GM18505 (cell line): ENCODE results near the gene KIF26B.

ENCODE experiments used
- ATAC-seq: cut with Tn5 transposase; IDR thresholded peaks from one replicate; pipeline ENCODE4 v1.9.1; 2021; ENCODE audit not compliant: unreplicated experiment
- POLR2A ChIP-seq: IDR thresholded peaks from 4 replicates; pipeline ENCODE4 v1.6.1; 2011; ENCODE audit warnings: borderline replicate concordance; ENCODE audit not compliant: insufficient read depth, insufficient read length; ENCODE audit errors: extremely low read depth

KIF26B gene

DNA sequence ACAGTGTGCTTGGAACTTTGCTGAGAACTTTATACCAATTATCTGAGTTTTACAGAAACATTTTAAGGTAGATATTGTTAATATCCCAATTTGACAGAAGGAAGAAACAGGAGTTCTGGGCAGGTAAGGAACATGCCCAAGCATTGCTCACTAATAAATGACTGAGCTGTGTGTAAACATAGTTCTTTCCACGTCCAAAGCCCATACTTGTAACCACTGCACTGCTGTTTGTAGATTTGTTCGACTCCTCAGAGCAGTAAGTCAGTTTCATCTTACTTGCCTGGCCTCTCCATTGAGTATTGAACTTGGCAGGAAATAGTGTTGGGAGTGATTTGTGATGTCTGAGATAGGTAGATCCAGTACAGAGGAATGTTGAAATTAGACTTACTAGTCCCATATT is 335.1 kb downstream of the KIF26B start:
- no peak for TF ChIP-seq POLR2A

DNA sequence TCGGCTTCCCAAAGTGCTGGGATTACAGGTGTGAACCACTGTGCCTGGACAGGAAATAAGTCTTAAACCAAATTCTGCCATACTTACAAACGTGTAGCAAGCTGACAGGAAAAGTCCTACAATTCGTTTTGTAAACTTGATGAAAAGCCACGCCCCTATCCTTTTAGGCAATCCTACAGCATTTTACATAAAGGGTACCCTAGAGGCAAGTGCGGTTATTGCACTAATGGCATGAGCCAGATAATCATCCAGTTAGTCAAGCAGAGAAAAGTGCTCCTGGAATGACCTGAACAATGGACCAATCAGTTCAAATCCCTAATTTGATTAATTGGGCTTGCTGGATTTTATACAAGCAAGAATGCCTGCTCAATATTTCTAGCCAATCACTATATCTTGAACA is 338.2 kb downstream of the KIF26B start:
- no peak for TF ChIP-seq POLR2A
- ATAC-seq, result no peak

More for the DNA sequence above, 335.1 kb downstream of the KIF26B start:
- no peak for ATAC-seq

DNA sequence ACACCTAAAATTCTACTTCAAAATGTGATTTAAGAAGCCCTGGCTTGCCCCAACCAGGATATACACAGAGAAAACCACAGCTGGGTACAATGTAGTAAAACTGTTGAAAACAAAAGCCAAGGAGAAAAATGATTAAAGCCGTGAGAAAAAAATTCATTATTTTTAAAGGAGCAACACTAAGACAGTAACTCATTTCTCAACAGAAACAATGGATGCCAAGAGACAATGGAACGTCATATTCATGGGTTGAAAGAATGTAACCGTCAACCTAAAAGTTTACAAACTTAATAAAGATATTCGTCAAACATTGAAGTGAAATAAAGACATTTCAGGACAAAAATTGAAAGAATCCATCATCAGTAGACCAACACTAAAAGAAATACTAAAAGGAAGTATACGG is 340.9 kb downstream of the KIF26B start:
- no peak for TF ChIP-seq POLR2A
- ATAC-seq, result no peak

DNA sequence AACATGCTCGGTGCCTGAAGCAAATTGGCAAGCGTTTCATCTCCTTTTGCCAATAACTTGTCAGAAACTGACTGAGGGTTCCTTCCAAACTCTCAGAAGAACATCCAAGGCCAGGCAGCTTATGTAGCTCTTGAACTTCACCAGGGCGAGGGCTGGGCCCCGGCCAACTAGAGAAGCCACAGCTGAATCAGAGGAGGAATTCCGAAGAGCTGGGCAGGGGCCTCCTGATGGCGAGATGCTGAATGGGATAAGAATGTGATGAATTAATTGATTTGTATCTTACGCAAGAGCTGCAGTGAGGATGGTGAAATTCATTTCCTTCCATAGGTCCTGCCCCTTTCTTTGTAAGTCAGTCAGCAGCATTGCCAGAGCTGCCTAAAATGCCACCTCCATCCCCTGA is 345.8 kb downstream of the KIF26B start:
- no peak for TF ChIP-seq POLR2A
- no peak for ATAC-seq

DNA sequence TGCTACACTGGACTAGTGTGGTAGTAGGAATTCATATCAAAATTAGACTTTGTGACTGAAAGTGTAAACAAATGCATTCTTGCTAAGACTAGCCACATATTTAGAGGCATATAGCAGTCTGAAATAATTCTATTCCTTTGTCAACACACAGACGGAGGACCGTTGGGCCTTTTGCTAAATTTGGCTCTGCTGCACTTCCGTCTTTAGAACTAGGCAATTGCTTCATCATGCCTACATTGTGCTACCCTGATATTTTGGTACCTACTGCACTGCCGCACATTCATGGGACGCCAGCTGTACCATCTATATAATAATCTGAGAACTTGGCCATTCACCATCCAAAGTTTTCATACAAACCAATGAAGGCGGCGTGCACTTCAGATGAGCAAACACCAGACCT is 346.8 kb downstream of the KIF26B start:
- no peak for TF ChIP-seq POLR2A
- ATAC-seq, result no peak

DNA sequence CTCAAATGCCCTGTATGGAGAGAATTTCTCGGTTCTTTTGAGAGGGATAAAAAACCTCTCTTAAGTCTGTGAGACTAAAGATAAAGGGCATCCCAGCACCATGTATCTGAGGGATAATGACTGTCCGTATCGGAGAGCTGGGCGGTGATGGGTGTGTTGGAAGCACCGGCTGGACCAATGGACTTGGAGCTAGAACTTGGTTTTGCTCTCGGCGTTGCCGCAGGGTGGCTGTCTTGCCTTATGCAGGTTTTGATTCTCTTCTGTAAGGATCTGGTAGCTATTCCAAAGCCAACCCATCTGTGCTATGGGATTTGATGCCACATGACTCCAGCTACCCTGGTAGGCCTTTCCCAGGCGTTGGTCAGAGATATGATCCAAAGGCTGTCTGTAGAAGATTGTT is 348.8 kb downstream of the KIF26B start:
- ATAC-seq, result no peak
- no peak for TF ChIP-seq POLR2A

DNA sequence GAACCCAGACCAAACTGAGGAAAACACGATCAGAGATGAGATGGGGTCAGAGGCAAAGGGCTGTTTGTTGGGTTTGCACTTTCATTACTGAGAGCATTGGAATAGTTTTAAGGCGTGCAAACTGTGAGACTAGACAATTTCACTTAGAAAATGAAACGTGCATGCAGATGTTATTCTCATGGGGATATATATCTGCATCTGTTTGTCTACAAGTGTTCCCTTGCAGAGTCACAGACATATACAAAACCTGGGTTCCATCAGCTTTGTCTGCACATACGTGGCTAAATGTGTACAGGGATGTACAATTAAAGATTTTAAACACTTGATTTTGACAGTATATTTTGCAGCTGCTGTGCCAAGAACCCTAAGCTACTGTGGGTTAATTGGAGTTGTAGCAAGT is 355.4 kb downstream of the KIF26B start:
- TF ChIP-seq POLR2A, result no peak
- ATAC-seq, result no peak

DNA sequence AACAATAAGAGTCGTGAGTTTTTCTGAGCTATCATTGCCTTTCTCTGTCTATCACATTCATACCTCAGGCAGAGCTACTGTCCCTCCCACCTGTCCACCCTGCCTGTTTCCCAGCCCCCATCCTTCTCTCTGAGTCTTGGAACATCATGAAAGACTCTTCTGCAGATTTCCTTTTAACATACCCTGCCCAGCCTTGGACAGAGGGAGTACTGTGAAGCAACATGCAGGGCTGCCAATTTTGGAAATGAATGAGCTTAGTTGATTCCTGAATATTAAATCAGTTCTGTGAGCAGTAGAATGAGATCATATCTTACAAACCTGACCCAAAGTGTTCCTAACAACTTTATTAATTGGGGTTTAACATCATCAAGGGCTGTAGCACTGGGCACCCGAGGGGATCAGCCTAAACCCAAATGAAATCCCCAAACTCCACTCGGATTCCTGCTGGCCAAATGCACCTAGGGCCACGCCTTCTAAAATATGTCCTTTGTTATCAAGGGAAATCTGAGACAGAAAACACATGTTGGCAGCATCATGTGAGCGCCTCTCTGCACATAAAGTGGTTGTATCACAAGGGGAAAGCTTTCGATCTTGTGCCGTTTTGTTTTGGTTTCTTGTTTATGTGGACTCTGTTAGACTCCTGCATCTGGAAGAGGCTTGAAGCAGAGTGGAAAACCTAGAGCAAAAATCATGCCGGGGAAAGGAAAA is 357.6 kb downstream of the KIF26B start:
- TF ChIP-seq POLR2A, result no peak
- ATAC-seq, result no peak

DNA sequence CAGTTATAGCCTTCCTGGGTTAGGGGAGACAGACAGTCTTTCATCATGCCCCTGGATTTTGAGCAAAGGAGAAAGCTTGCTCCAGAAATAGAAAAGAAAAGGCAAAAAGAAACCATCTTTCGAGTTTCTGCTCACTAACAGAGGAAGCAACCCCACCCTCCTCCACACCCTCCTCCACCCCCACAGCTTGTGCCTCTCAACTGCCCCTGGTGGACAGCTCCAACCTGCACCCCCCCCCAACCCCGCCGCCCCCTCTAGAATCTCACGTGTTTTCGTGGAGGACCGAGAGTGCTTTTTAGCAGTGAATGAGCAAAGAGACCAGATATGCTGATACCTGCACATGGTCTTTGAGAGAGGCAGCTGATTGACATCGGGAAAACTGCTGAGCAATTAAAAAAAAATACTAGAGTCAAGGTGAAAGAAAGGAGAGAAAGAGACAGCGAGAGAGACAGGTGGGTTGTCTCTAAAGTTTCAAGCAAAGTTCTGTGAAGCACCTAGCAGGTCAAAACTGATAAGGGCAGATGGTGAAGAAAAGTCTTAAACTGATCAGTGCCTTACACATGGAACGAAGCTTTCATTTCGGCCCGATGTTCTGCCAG is 358.3 kb downstream of the KIF26B start:
- TF ChIP-seq POLR2A, result no peak
- ATAC-seq, result no peak

DNA sequence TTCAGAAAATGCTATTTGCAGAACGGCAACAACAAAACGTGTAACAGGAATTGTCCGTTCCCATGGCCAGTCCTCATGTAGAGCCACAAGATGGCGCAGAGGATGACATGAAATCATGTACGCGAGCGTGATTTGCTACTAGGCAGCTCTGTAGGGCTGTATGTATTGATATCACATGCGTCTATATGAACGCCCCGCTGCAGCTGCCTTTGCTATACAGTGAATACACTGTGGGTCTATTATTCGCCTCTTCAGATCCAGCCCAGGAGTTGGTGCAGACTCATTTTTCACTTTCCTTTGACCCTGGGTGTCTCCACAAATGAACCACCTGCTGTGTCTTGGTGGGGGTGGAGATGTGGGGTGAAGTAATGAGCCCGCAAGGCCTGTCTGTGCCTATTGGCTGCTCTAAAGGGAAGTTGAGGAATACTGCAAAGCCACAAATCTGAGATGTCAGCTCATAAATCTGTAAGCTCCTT is 361.5 kb downstream of the KIF26B start:
- TF ChIP-seq POLR2A, result no peak
- ATAC-seq, result no peak

DNA sequence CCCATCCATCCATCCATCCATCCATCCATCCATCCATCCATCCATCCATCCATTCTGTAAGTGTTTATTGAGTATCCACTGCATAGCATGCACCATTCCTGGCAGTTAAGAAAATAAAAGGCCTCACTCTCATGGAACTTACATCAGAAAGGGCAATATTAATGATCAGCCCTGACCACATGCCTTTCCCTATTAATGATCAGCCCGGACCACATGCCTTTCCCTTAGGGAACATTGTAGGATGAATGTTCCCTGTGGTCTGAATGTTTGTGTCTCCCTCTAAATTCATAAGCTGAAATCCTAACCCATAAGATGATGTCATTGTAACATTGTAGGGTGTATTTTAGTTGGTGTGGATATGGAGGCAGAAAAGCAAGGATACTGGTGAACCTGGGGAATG is 365.8 kb downstream of the KIF26B start:
- no peak for TF ChIP-seq POLR2A
- ATAC-seq, result no peak

DNA sequence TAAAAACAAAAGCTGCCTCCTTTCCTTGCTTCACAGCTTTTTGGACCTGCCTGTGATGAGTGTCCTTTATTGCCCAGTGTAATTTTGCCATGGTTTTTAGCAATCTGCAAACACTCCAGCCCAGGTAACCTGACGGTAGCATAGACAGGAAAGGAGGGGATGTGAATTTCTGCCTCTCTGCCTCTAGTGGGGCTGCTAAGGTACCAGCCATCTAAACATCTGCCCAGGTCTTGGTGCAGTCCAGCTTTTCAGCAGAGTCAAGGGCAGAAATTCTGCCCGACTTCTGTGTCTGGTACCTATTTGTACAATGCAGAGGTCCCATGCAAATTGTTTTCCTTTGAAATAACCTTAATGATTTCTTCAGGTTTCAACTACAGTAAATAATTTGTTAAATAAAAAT is 371.4 kb downstream of the KIF26B start:
- ATAC-seq, result no peak
- no peak for TF ChIP-seq POLR2A

DNA sequence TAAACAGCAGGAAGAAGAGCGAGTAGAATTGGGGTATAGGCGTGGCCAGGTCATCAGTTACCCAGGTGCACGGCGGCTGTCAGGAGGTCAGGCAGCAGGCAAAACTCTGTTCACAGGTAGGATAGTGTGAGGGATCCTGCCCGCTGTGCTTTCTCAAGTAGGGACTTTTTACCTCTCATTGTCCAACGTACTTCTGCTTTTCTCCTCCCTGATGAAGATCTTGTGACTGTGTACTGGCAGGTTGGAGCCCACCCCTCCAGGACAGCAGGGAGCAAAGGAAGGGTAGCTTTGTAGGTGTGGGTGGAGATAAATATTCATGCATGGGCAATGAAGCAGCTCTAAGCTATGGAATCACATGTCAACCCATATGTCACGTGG is 373.5 kb downstream of the KIF26B start:
- ATAC-seq, result no peak
- no peak for TF ChIP-seq POLR2A

DNA sequence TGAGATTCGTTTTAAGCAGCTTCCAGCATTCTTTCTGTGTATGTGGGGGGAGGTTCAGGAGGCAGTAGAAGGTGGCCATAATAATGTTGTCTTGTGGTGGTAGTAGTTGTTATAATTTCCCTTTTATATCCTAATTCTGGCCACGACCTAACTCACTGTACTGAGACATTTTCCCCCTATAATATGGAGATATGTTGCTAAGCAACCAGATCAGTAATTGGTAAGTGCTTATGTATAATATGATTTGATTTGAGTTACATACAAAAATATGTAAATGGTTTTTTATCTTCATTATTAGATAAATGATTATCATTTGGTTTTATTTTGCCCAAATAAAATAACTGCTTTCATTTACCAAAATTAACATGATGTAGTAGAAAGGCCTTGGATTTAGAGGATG is 376.2 kb downstream of the KIF26B start:
- no peak for ATAC-seq
- no peak for TF ChIP-seq POLR2A

DNA sequence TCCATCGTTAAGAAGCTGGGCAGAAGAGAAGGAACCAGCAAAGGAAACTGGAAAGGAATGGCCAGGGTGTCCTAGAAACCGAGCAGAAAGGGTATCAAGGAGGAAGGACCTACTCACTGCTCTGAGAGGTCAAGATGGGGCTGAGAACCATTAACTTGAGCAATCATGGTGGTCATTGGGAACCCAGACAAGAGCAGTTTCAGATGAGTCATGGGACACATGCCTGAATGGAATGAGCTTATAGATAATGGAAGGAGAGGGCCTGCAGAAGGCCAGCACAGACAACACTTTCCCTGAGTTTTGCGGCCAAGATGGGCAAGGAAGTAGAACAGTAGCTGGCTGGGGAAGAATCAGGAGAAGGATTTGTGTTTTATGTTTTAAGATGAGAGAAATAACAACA is 383.2 kb downstream of the KIF26B start:
- ATAC-seq, result no peak
- no peak for TF ChIP-seq POLR2A

DNA sequence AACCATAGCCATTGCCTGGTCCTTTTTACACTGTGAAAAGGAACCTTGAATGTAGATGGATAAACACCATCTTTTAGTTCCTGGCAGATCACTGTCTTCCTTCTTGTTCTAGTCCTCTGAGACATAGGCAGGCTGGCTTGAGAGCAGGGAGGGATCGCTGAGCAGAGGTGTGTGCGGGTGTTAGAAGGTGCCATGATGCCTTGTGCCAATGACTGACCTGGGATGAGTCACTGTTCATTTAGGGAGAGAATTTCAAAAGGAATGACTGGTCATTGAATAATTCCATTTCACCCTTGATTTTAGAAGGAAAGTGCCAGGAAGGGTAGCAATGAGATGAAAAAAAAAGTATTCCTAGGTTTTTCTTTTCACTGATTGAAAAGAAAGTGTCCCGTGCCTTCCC is 383.9 kb downstream of the KIF26B start:
- no peak for TF ChIP-seq POLR2A
- no peak for ATAC-seq

DNA sequence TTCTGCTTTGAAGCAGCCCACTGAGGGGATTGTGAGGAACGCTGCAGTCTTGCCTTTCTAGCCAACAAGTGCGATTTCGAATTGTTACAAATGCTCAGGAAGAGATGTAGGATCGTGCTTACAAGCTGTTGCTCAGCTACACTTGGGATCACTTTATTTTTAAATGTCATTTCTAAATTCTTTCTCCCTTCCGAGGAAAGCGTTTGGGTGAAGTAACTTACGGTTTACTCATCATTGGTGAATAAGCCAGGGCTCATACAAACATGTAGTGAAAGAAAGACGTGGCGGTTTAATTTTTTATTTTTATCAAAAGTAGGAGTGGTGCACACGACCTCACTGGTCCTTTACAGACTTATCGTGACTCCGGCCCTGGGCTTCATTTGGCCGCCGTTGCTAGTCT is 386.6 kb downstream of the KIF26B start:
- no peak for ATAC-seq
- TF ChIP-seq POLR2A, result no peak
